SU-DHL-6 (cell line): ENCODE measurements around the gene CADPS.

ENCODE experiments used
- CTCF ChIP-seq: fragments of 200-600 bp; sonication (generic); IDR thresholded peaks from one replicate; pipeline ENCODE4 v1.5.1; 2017; ENCODE audit warnings: antibody characterized with exemption, mild to moderate bottlenecking, low read length, moderate library complexity; ENCODE audit not compliant: insufficient read depth, poor library complexity, severe bottlenecking
- EZH2phosphoT487 ChIP-seq: fragments of 200-600 bp; sonication (generic), shearing (Covaris generic); conservative IDR thresholded peaks from 2 replicates; pipeline ENCODE4 v1.6.1; 2018; ENCODE audit warnings: mild to moderate bottlenecking, antibody characterized with exemption, low read length, moderate library complexity, mixed read lengths

DNA sequence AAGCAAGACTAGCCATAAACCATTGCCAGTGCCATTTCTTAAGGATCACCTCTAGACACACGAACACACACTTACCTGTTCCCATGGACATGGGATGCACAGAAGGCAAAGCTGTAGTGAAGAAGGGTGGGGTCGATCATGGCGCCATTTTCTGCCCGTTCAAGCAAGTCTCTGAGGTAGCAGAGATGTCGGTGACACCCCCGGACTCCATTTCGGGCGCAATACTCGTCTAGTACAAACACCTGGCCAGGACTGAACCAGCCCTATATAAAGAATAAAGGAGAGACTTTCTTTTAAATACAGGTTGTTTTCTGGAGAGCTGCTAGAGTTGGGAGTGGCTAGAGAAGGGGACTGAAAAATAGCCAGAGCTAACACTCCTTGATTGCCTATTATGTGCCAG, 342.4 kb downstream of the CADPS start:
- no peak for TF ChIP-seq CTCF
- TF ChIP-seq EZH2phosphoT487 = no peak
